Testis (tissue), 3 donors: ENCODE measurements around the gene FBXO3. TPM values are rescaled to one million over a fixed set of nuclear protein-coding genes. Genes with fewer than 3 reads are reported as not detected.

Experiments used
- DNase-seq: peaks from one replicate; pipeline ENCODE4 v3.0.0-alpha.2; 2019
- H3K27ac ChIP-seq, 2 donors: fragments of 200-600 bp; sonication (generic); one replicate each; pipeline ENCODE4 v1.5.1; 2019
- H3K27me3 ChIP-seq: fragments of 200-600 bp; sonication (generic); one replicate; pipeline ENCODE4 v1.5.1; 2019
- H3K36me3 ChIP-seq: fragments of 200-600 bp; sonication (generic); one replicate; pipeline ENCODE4 v1.5.1; 2017; ENCODE audit warnings: low read depth; ENCODE audit errors: missing control alignments
- H3K4me1 ChIP-seq: fragments of 200-600 bp; sonication (generic); one replicate; pipeline ENCODE4 v1.5.1; 2019
- H3K4me3 ChIP-seq, 2 donors: fragments of 200-600 bp; sonication (generic); one replicate each; pipeline ENCODE4 v1.5.1; 2017 to 2019
- H3K9me3 ChIP-seq: fragments of 200-600 bp; sonication (generic); one replicate; pipeline ENCODE4 v1.5.1; 2017
- CTCF ChIP-seq, 3 experiments: fragments of 450-650 bp in 2 of 3; fragments of 200-600 bp in 1 of 3; sonication (generic) in 1 of 3; IDR thresholded peaks; one replicate each; pipeline ENCODE4 v1.5.1; 2016 to 2019; ENCODE audit warnings: antibody characterized with exemption in 3 of 3, mild to moderate bottlenecking in 2 of 3, moderate library complexity in 1 of 3
- POLR2A ChIP-seq: fragments of 450-650 bp; IDR thresholded peaks from one replicate; pipeline ENCODE4 v1.6.1; 2017; ENCODE audit warnings: antibody characterized with exemption, mild to moderate bottlenecking, moderate library complexity
- WGBS, 2 donors: methylation state at CpG; one replicate each; pipeline ENCODE4 v1.1.5; 2018; 5-methylcytosine and 5-hydroxymethylcytosine counted together
- intact Hi-C: fragments of 100-400 bp; cut with DNase I; formaldehyde crosslinking; loops from one replicate; pipeline ENCODE4 v1.15.1; 2023; ENCODE audit warnings: low total_unique reads
- polyA plus RNA-seq: library from polyadenylated mRNA; stranded (reverse); fragments of 350-450 nt; fragmentation: Illumina TruSeq; extraction: RNeasy Lipid Tissue Mini Kit (QIAGEN cat#74804); gene quantifications from one replicate; pipeline ENCODE4 v1.2.3, GENCODE V29; 2014; ENCODE audit warnings: low read depth, low replicate concordance; ENCODE audit not compliant: insufficient read depth
- total RNA-seq, 2 donors: library from RNA; depleted of rRNA; stranded (reverse); fragments of >200 nt; gene quantifications; one replicate each; pipeline ENCODE4 v1.2.3, GENCODE V29; 2016

Gene FBXO3
- total and polyA plus RNA-seq, 3 donors from 2014 or later = 27.2 to 44.8 (median 39.3) TPM

DNA sequence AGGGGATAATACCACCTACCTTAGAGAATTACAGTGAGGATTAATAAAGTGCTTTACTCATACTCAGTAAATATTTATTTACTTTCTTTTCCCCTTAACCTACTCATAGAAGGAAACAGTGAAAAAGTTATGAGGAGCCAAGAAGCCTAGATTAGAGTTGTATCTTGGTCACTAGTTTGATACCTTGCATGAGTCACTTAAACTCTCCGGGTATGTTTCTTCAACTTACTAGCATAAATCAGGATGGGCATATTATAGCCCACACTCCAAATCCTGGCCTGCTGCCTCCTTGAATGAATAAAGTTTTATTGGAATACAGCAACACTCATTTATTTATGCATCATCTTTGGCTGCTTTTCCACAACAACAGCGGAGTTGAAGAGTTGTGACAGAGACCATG is 8.2 kb downstream of the FBXO3 start:
- DNase-seq = no peak
- TF ChIP-seq CTCF (IDR thresholded peaks at IDR 0.05) (no peak), POLR2A (no peak)
- Histone ChIP-seq H3K4me1 (no peaks in the 10 kb centered on the region), H3K9me3 (no peaks in the 10 kb centered on the region), H3K4me3 (no peak overlapping the region), H3K27me3 (no peaks in the 10 kb centered on the region), H3K27ac (no peak overlapping the region), H3K36me3 (no peaks in the 10 kb centered on the region)
- intact Hi-C loops = no loop called here
- WGBS, 2 donors = 93 to 98% methylated on average over 2 of the region's 2 CpGs

DNA sequence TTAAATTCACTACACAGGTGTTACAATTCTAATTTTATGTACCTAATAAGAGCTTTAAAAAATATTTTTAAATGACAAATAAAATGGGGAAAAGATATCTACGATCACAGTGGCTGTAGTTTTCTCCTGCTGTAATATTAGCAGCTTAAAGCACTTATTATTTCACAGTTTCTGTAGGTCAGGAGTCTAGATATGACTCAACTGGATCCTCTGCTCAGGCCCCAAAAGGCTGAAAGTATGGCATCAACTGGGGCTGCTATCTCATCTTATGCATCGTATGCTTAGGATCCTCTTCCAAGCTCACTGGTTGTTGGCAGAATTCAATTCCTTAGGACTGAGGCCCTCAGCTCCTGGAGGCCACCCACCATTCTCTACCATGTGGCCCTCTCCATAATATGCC is 12.8 kb downstream of the FBXO3 start:
- WGBS, 2 donors = 95 to 96% methylated on average over 2 of the region's 2 CpGs
- H3K27ac ChIP-seq = no peak overlapping the region
- TF ChIP-seq CTCF (IDR thresholded peaks at IDR 0.05) = no peak
- TF ChIP-seq POLR2A = no peak
- H3K4me1 ChIP-seq = no peaks in the 10 kb centered on the region
- no peak overlapping the region for H3K4me3 ChIP-seq
- H3K27me3 ChIP-seq = no peaks in the 10 kb centered on the region
- no peaks in the 10 kb centered on the region for H3K9me3 ChIP-seq
- no peaks in the 10 kb centered on the region for H3K36me3 ChIP-seq
- intact Hi-C loops = no loop called here
- DNase-seq = no peak

- Histone ChIP-seq H3K4me1 (no peaks in the 10 kb centered on the region), H3K36me3 (no peaks in the 10 kb centered on the region), H3K9me3 (no peaks in the 10 kb centered on the region), H3K27ac (no peak overlapping the region), H3K27me3 (no peaks in the 10 kb centered on the region), H3K4me3 (no peak overlapping the region)
- no peak for DNase-seq
- 62 to 67% methylated on average over 4 of the region's 4 CpGs for WGBS, 2 donors
- TF ChIP-seq POLR2A (no peak), CTCF (IDR thresholded peaks at IDR 0.05) (no peak)
- intact Hi-C loops = no loop called here
Observed at GRCh38 chr11:33753304-33753967, 20.9 kb downstream of the FBXO3 start.

DNA sequence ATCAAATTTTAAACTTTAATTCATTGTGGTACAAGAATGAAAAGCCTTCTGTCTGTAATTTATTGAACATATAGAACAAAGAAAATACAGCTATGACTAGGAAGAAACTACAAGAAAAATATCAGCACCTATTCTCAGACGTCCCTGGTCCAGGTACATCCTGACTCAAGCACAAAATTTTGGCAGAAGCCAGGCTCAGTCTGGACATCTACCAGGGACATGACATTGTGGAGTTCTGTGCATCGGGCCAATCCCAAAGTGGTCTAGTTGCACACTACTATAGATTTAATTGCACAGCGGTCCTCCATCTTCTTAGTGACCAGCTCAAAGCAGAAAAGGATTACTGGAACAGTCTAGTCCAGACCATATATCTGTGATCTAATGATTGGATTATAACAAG is 22.4 kb downstream of the FBXO3 start:
- 89 to 94% methylated on average over 3 of the region's 3 CpGs for WGBS, 2 donors
- Histone ChIP-seq H3K27ac (no peak overlapping the region), H3K9me3 (no peaks in the 10 kb centered on the region), H3K27me3 (no peaks in the 10 kb centered on the region), H3K36me3 (no peaks in the 10 kb centered on the region), H3K4me1 (no peaks in the 10 kb centered on the region), H3K4me3 (no peak overlapping the region)
- TF ChIP-seq POLR2A (no peak), CTCF (IDR thresholded peaks at IDR 0.05) (no peak)
- intact Hi-C loops = no loop called here
- no peak for DNase-seq

- intact Hi-C loops = no loop called here
- no peak overlapping the region for H3K4me3 ChIP-seq
- DNase-seq = no peak
- H3K27me3 ChIP-seq = no peaks in the 10 kb centered on the region
- no peaks in the 10 kb centered on the region for H3K36me3 ChIP-seq
- 40 to 48% methylated on average over 2 of the region's 2 CpGs for WGBS, 2 donors
- no peaks in the 10 kb centered on the region for H3K4me1 ChIP-seq
- no peaks in the 10 kb centered on the region for H3K9me3 ChIP-seq
- TF ChIP-seq POLR2A = no peak
- TF ChIP-seq CTCF (IDR thresholded peaks at IDR 0.05) = no peak
- H3K27ac ChIP-seq = no peak overlapping the region
Observed at GRCh38 chr11:33747979-33748378, 26.3 kb downstream of the FBXO3 start.
